PC-3 (cell line): Measurements from ENCODE around the gene GOLGA1.

Source experiments
- EZH2 ChIP-seq: fragments of 300-600 bp; sonication (generic); IDR thresholded peaks from one replicate; pipeline ENCODE4 v1.6.1; 2017; ENCODE audit warnings: antibody characterized with exemption, mild to moderate bottlenecking, low read length; ENCODE audit not compliant: unreplicated experiment
- TF ChIP-seq, protein P1 (sequence below): fragments of 300-600 bp; sonication (generic); conservative IDR thresholded peaks from 2 replicates; pipeline ENCODE4 v1.5.1; 2017; ENCODE audit warnings: antibody characterized with exemption, low read depth, mild to moderate bottlenecking, low read length

DNA sequence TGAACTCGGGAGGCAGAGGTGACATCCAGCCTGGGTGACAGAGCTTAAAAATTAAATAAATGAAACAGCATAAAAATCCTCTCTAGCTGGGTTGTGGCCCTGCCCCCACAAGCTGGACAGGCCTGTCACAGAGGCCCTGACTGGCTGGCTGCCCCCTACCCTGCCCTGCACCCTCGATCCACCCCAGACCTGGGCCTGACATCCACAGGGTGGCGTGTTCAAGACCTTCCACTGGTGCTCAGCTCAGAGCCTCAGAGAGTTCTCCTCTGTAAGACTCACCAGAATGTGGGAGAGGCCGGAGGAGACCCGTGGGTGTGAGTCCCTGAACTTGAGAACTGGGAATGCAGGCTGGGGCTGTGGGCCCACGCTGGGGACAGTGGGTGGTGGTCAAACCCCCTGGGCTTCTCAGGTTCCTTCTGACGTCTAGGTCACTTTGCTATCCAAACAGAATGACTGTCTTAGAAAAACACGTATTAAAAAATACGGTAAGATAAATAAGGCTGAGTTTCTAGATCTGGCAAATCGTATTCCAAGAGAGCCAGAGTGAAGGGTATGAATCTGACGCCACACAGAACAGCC is 97.3 kb downstream of the GOLGA1 start:
- TF ChIP-seq, protein P1, sequence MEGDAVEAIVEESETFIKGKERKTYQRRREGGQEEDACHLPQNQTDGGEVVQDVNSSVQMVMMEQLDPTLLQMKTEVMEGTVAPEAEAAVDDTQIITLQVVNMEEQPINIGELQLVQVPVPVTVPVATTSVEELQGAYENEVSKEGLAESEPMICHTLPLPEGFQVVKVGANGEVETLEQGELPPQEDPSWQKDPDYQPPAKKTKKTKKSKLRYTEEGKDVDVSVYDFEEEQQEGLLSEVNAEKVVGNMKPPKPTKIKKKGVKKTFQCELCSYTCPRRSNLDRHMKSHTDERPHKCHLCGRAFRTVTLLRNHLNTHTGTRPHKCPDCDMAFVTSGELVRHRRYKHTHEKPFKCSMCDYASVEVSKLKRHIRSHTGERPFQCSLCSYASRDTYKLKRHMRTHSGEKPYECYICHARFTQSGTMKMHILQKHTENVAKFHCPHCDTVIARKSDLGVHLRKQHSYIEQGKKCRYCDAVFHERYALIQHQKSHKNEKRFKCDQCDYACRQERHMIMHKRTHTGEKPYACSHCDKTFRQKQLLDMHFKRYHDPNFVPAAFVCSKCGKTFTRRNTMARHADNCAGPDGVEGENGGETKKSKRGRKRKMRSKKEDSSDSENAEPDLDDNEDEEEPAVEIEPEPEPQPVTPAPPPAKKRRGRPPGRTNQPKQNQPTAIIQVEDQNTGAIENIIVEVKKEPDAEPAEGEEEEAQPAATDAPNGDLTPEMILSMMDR = no peak
- TF ChIP-seq EZH2 = no peak
